Body of pancreas (tissue), 4 donors: Measurements from ENCODE around the gene GARIN1A. TPM values are rescaled to one million over a fixed set of nuclear protein-coding genes. Genes with fewer than 3 reads are reported as not detected.
A peak's percentile ranks its signal among the peaks of the same experiment; 100 is the strongest.

Experiments used
- ATAC-seq: fragments of 150-250 bp; one replicate; pipeline ENCODE4 v1.9.1; 2016
- DNase-seq, 4 donors: peaks; one replicate each; pipeline ENCODE4 v3.0.0-alpha.2; 2019
- H3K27ac ChIP-seq, 4 donors: fragments of 200-600 bp; sonication (generic); 1 replicate in 3 of 4; 2 replicates in 1 of 4; pipeline versions ENCODE4 v1.5.1 to v1.6.1; 2016 to 2019; ENCODE audit warnings: mild to moderate bottlenecking in 1 of 4, mixed read lengths in 1 of 4, moderate library complexity in 1 of 4
- H3K27me3 ChIP-seq, 2 donors: fragments of 200-600 bp; sonication (generic); one replicate each; pipeline ENCODE4 v1.6.0; 2016; ENCODE audit warnings: mild to moderate bottlenecking in 1 of 2
- H3K36me3 ChIP-seq, 2 donors: fragments of 200-600 bp; sonication (generic); replicated peaks in 1 of 2; 2 replicates each; pipeline ENCODE4 v1.5.1; 2016; ENCODE audit warnings: low read depth in 2 of 2; ENCODE audit not compliant: insufficient read depth in 1 of 2
- H3K4me1 ChIP-seq: fragments of 200-600 bp; sonication (generic); one replicate; pipeline ENCODE4 v1.6.0; 2016
- H3K4me3 ChIP-seq, 2 donors: fragments of 200-600 bp; sonication (generic); 1 replicate in 1 of 2; 2 replicates in 1 of 2; pipeline ENCODE4 v1.5.1; 2016 to 2019
- H3K9me3 ChIP-seq, 3 donors: fragments of 200-600 bp; sonication (generic); 1 replicate in 2 of 3; 2 replicates in 1 of 3; pipeline ENCODE4 v1.5.1; 2016
- POLR2A ChIP-seq, 3 donors: fragments of 450-650 bp; IDR thresholded peaks; one replicate each; pipeline ENCODE4 v1.6.1; 2016; ENCODE audit warnings: antibody characterized with exemption in 3 of 3, mild to moderate bottlenecking in 2 of 3
- WGBS, 2 donors: methylation state at CpG; one replicate each; pipeline ENCODE4 v1.1.5; 2017; 5-methylcytosine and 5-hydroxymethylcytosine counted together
- intact Hi-C: fragments of 100-400 bp; cut with DNase I; formaldehyde crosslinking; loops from one replicate; pipeline ENCODE4 v1.15.1; 2023
- total RNA-seq, 2 donors: library from RNA; depleted of rRNA; stranded (reverse); fragments of >200 nt; gene quantifications; one replicate each; pipeline ENCODE4 v1.1.0, GENCODE V29; 2016
- TF ChIP-seq, protein P1 (sequence below), 7 experiments: fragments of 450-650 bp in 4 of 7; fragments of 200-600 bp in 3 of 7; sonication (generic) in 3 of 7; IDR thresholded peaks; one replicate each; pipeline ENCODE4 v1.5.1; 2016 to 2019; ENCODE audit warnings: antibody characterized with exemption in 7 of 7

The GARIN1A gene
- total RNA-seq, 2 donors from 2014 or later = 0.33 to 0.52 TPM

DNA sequence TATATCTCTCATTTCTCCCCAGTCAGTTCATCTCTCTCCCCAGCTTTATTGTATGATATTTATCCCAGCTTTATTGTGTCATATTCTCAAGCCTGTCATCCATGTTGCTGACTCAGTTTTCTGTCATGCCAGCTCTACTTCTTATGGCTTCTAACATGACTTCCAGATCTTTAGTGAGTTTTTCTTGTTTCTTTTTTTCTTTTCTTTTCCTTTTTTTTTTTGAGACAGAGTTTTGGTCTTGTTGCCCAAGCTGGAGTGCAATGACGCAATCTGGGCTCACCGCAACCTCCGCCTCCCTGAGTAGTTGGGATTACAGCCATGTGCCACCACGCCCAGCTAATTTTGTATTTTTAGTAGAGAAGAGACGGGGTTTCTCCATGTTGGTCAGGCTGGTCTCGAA lies 38.4 kb downstream of the GARIN1A start:
- Histone ChIP-seq H3K27me3 (no peaks in the 10 kb centered on the region), H3K4me1 (no peaks in the 10 kb centered on the region), H3K27ac (no peak overlapping the region), H3K4me3 (no peak overlapping the region), H3K36me3 (no peaks in the 10 kb centered on the region), H3K9me3 (no peaks in the 10 kb centered on the region)
- WGBS, 2 donors = 86 to 91% methylated on average over 6 of the region's 6 CpGs
- TF ChIP-seq, protein P1, sequence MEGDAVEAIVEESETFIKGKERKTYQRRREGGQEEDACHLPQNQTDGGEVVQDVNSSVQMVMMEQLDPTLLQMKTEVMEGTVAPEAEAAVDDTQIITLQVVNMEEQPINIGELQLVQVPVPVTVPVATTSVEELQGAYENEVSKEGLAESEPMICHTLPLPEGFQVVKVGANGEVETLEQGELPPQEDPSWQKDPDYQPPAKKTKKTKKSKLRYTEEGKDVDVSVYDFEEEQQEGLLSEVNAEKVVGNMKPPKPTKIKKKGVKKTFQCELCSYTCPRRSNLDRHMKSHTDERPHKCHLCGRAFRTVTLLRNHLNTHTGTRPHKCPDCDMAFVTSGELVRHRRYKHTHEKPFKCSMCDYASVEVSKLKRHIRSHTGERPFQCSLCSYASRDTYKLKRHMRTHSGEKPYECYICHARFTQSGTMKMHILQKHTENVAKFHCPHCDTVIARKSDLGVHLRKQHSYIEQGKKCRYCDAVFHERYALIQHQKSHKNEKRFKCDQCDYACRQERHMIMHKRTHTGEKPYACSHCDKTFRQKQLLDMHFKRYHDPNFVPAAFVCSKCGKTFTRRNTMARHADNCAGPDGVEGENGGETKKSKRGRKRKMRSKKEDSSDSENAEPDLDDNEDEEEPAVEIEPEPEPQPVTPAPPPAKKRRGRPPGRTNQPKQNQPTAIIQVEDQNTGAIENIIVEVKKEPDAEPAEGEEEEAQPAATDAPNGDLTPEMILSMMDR (IDR thresholded peaks at IDR 0.05) = no peak
- TF ChIP-seq POLR2A (IDR thresholded peaks at IDR 0.05) = no peak
- DNase-seq (peak in 1 of 4 donors; percentile 16), ATAC-seq (no peak)
- intact Hi-C loops = no loop called here

- no peak for ATAC-seq
- Histone ChIP-seq H3K27ac (no peak overlapping the region), H3K27me3 (no peaks in the 10 kb centered on the region), H3K36me3 (no peaks in the 10 kb centered on the region), H3K4me1 (no peaks in the 10 kb centered on the region), H3K9me3 (no peaks in the 10 kb centered on the region), H3K4me3 (no peak overlapping the region)
- TF ChIP-seq POLR2A (IDR thresholded peaks at IDR 0.05) = no peak
- TF ChIP-seq, protein P1 (IDR thresholded peaks at IDR 0.05) = no peak
- WGBS, 2 donors = 79 to 86% methylated on average over 2 of the region's 2 CpGs
- no peak for DNase-seq
- intact Hi-C loops = no loop called here
These were observed 41.7 kb downstream of the GARIN1A start for GRCh38 chr7:128713794-128714193.

DNA sequence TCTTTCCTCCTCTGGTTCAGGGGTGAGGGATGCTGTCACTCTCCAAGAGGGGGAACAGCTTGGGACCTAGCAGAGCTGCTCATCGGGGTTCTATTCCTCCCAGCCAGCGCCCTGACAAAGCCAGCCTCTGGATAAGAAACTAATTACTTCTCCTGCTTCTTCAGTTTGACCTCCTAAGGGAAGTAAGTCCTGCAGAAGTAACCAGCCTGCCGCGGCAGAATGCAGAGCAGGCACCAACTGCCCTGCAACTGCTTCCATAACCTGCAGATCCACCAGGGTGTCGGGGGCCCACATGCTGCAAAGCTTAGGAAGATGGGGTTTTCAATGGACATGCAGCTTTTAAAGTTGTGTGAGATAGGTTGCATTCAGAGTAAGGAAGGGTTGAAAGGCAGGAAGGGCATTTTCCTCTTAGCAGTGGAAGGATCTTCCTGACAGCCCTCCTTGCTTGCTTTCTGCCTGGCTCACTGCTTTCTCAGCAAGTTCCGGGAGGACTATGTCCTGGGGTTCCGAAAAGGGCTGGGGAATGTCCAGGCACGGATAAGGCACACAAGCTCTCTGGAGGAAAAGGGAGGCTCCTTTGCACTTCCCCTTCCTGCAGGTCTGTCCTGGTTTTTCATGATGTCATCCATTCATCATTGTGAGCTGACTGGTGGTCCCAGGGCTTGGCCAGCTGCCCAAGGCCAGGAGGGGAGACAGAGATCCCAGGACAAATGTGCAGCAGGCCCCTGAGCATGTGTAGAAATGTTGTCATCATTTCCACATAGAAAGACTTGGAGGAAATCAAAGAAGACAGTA lies 42.8 kb downstream of the GARIN1A start:
- TF ChIP-seq, protein P1 (IDR thresholded peaks at IDR 0.05) = no peak
- TF ChIP-seq POLR2A (IDR thresholded peaks at IDR 0.05) = no peak
- intact Hi-C loops = no loop called here
- Histone ChIP-seq H3K9me3 (no peaks in the 10 kb centered on the region), H3K27ac (no peak overlapping the region), H3K4me3 (no peak overlapping the region), H3K4me1 (no peaks in the 10 kb centered on the region), H3K27me3 (no peaks in the 10 kb centered on the region), H3K36me3 (no peaks in the 10 kb centered on the region)
- DNase-seq (no peak), ATAC-seq (no peak)
- 61 to 72% methylated on average over 6 to 8 of the region's 8 CpGs for WGBS, 2 donors

DNA sequence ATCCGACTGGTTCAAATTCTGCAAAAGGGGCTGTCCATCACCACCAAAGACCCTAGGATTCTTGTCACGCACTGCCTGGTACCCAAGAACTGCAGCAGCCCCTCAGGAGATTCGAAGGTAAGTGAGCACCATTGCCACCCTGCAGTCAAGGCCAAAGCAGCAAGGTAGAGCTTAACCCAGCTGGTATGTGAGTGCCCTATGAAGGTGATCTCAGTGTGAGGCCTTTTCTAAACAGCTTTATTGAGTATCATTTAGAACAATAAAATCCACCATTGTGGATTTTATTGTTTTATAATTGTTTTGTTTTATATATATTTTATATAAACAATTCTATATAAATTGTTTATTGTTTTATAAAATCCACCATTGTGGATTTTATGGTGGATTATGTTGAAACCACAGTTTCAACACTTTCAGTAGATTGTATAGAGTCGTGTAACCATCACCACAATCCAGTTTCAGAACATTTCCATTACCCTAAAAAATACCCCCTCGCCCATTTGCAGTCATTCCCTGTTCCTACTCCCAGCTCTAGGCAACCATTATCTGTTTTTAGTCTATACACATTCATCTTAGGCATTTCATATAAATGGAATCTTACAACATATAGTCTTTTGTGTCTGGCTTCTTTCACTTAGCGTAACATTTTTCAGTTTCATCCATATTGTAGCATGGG lies 47.0 kb downstream of the GARIN1A start:
- intact Hi-C loops = no loop called here
- Histone ChIP-seq H3K4me1 (no peaks in the 10 kb centered on the region), H3K36me3 (no peaks in the 10 kb centered on the region), H3K27ac (no peak overlapping the region), H3K4me3 (no peak overlapping the region), H3K9me3 (no peaks in the 10 kb centered on the region), H3K27me3 (no peaks in the 10 kb centered on the region)
- TF ChIP-seq, protein P1 (IDR thresholded peaks at IDR 0.05) = no peak
- TF ChIP-seq POLR2A (IDR thresholded peaks at IDR 0.05) = no peak
- DNase-seq (no peak), ATAC-seq (no peak)
- WGBS, 2 donors = 91 to 92% methylated on average over 6 of the region's 6 CpGs
